Stimulated activated CD4-positive, alpha-beta T cell treated with anti-CD3 and anti-CD28 coated beads, Interleukin-4, amount 100 ng/mL, for 4 hours (primary cell): ENCODE results near the gene PPP1R3F.

ENCODE experiments used
- DNase-seq, 2 experiments: peaks; one replicate each; pipeline ENCODE4 v3.0.0-alpha.2; 2020

The PPP1R3F gene, protein sequence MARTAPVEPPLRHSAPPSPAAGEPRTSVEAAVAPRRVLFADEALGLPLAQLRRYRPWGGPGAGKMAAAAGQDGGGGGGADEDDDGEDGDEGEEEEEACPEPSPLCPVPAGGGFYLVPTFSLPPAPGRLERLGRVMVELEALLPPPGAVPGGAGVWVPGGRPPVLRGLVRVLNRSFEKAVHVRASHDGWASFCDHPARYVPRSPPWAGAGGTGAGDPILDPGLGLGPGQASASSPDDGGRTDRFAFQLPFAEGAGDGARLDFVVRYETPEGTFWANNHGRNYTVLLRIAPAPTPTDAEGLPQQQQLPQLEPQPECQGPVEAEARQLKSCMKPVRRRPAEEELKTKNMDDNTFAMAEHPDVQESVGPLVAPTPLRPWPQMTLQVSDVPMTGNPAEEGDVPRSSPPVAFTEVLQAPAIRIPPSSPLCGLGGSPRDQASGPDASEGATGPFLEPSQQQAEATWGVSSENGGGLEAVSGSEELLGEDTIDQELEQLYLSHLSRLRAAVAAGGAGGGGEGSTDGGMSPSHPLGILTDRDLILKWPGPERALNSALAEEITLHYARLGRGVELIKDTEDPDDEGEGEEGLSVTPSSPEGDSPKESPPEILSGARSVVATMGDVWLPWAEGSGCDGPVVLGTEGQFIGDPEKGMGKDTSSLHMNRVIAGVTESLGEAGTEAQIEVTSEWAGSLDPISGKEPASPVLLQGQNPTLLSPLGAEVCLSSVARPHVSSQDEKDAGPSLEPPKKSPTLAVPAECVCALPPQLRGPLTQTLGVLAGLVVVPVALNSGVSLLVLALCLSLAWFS

GRCh38 chrX:49269767-49270248 lies at the start of gene PPP1R3F:
TSS of gene PPP1R3F (plus strand) at chrX:49269793. CDS start at chrX:49269870, 77 bp downstream.
- DNase-seq = no peak

DNA sequence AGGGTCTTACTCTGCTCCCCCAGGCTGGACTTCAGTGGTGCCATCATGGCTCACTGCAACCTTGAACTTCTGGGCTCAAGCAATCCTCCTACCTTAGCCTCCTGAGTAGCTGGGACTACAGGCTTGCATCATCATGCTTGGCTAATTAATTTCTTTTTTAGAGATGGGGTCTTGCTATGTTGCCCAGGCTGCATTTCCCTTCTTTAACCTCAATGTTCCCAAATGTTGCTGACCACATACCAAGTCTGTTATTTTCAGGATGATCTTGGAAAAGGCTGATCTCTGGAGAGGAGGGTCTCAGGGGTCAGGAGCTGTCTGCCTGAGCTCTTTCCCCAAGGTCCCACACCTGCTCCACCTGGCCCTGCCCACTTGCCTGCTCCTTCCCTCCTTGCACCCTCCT lies 49.5 kb upstream of the PPP1R3F start:
- no peak for DNase-seq

DNA sequence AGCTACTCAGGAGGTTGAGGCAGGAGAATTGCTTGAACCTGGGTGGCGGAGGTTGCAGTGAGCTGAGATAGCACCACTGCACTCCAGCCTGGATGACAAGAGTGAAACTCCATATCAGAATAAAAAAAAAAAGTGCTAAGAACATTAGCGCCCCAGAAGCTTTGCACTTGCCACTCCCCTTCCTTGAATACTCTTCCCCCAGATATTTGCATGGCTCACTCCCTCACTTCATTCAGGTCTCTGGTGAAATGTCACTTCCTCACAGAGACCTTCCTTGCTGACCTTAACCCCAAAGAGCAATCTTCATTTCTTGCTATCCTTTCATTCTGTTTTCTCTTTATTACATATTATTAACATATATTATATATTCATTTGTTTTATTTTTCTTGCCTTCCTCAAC lies 47.7 kb upstream of the PPP1R3F start:
- no peak for DNase-seq

- no peak for DNase-seq
These were observed 43.7 kb upstream of the PPP1R3F start for GRCh38 chrX:49225858-49226257.

GRCh38 chrX:49226946-49227345 lies 42.6 kb upstream of the PPP1R3F start:
- no peak for DNase-seq

GRCh38 chrX:49227726-49228125 lies 41.9 kb upstream of the PPP1R3F start:
- DNase-seq = no peak

GRCh38 chrX:49228185-49228584 lies 41.4 kb upstream of the PPP1R3F start:
- no peak for DNase-seq

DNA sequence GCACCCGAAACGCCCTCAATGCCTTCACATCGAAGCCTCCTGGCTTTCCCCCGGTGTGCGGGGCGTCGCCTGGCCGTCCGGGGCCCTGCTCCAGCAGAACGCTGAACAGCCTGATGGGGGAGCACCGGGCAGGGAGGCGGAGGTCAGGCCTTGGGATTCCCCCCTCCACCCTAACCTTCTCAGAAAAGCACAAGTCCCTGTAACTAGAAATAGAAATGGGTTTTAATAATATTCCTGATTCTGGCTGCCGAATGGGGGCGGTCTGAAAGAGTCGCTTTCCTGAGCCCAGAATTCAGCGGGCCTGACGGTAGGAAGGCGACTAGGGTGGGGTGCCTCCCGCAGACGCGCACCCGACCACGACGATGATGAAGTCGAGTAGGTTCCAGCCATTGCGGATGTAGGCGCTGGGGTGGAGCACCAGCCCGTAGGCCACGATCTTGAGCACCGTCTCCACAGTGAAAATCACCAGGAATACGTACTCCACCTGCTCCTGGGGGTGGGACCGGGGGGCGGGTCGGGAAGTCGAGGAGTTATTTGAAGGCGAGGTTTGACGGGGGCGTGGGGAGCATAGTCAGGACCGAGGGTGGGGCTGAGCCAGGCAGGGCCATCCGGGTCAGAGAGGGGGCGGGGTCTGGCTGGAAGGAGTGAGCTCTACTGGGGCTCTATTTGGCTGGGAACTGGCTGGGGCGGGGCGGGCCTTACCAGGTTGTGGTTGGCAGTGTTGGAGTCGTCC lies 38.9 kb upstream of the PPP1R3F start:
- peak; percentile 50 for DNase-seq

- no peak for DNase-seq
These were observed 38.1 kb upstream of the PPP1R3F start for GRCh38 chrX:49231333-49232000.

DNA sequence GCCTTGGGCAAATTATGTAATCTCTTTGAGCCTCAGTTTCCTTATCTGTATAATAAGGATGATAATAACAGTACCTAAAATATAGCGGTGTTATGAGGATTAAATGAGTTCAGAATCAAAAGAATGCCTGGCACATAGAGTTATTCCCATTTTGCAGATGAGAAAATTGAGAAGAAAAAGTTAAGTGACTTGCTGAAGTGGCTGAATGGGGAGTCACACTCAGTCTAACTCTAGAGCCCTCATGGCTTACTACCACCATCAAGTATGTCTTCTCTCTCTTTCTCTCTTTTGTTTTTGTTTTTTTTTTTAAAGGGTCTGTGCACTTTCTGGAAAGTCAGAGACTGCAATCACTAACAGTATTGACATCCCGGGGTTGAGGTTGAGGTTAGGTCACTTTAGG lies 37.1 kb upstream of the PPP1R3F start:
- DNase-seq = no peak

- DNase-seq = no peak
These were observed 36.4 kb upstream of the PPP1R3F start, which contains the start of gene CACNA1F for GRCh38 chrX:49233176-49233575. TSS of gene CACNA1F (minus strand) at chrX:49233340. CDS start at chrX:49233309, 31 bp downstream.

- DNase-seq = no peak
These were observed 35.6 kb upstream of the PPP1R3F start for GRCh38 chrX:49233887-49234555.

- DNase-seq = no peak
These were observed 32.5 kb upstream of the PPP1R3F start for GRCh38 chrX:49237060-49237459.

- no peak for DNase-seq
These were observed 30.9 kb upstream of the PPP1R3F start for GRCh38 chrX:49238735-49239134.

DNA sequence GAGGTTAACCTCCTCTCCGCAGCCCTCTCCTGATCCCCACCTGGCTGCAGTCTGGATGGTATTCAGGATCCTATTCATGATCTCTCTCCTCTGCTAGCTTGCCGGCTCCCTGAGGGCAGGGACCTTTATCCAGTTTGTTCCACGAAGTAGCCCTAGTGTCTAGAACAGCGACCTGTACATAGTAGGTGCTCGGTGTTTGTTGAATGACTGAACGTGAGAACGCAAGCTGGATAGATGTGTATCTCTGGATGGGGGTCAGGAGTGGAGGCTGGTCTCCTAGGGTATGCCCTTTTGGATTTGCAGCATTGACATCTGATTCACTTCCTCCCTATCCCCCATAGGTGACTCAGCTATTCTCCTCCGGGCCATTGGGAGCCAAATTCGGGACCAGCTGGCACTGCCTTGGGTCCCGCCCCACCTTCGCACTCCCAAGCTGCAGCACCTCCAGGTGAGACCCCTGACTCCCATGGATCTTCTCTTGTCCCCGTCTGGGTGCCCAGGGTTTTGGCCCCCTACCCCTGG lies 27.0 kb upstream of the PPP1R3F start:
- no peak for DNase-seq

GRCh38 chrX:49243166-49243565 lies 26.4 kb upstream of the PPP1R3F start:
- no peak for DNase-seq

- no peak for DNase-seq
These were observed 25.4 kb upstream of the PPP1R3F start for GRCh38 chrX:49244207-49244606.

DNA sequence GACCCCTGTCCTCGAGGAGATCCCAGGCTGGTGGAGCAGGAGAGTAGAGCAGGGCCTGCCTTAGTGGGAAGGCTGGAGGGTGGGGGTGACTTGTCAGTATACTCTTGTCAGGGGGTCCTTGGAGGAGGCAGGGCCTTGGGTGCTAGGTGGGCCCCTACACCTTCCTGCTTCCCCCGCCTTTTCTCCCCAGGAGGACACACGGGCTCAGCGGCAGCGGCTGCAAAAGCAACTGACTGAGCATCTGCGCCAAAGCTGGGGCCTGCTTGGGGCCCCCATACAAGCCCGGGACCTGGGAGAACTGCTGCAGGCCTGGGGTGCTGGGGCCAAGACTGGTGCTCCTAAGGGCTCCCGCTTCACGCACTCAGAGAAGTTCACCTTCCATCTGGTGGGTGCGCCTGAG lies 23.1 kb upstream of the PPP1R3F start:
- no peak for DNase-seq

DNA sequence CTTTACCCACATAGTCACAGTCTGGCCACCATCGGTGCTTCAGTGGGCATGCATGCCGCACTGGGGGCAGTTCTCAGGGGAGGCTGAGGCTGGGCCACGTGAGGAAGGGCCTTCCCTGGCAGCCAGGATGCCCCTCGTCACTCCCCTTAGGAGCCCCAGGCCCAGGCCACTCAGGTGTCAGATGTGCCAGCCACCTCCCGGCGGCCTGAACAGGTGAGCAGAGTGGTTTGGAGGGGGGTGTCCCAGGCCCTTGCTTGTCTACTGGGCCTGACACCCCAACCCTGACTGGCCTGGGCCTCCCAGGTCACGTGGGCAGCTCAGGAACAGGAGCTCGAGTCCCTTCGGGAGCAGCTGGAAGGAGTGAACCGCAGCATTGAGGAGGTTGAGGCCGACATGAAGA lies 22.2 kb upstream of the PPP1R3F start:
- no peak for DNase-seq

GRCh38 chrX:49247916-49248811 lies 21.4 kb upstream of the PPP1R3F start:
- DNase-seq = no peak

DNA sequence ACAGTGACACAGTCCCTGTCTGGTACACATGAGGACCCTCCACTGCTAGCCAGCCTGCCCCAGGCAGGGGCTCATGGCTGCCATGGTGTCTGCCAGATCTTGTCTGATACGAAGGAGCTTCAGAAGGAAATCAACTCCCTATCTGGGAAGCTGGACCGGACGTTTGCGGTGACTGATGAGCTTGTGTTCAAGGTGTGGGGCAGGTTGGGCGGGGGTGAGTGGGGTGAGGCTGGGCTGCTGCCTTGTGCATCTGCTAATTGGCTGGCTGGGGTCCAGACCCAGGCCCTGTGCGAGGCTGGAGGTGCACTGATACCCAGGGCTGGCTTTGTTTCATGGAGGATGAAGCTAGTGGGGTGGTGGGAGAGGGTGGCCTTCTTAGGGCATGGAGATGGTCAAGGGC lies 20.5 kb upstream of the PPP1R3F start:
- no peak for DNase-seq
